Sigmoid colon (tissue), 4 donors: ENCODE data around the gene BATF3.
"Not testable (repeated sequence)": the region's sequence is repeated elsewhere in the genome, so short reads cannot be mapped to it uniquely, and the experiment has no call there.

ENCODE experiments used
- EP300 ChIP-seq, 4 donors: sonication (generic); formaldehyde crosslinking; IDR thresholded peaks; one replicate each; pipeline ENCODE4 v1.6.1; 2017; ENCODE audit warnings: antibody characterized with exemption in 4 of 4
- POLR2AphosphoS5 ChIP-seq, 4 donors: sonication (generic); formaldehyde crosslinking; IDR thresholded peaks; one replicate each; pipeline ENCODE4 v1.6.1; 2017; ENCODE audit warnings: antibody characterized with exemption in 4 of 4
- TF ChIP-seq, protein P1 (sequence below), 4 experiments: fragments of 450-650 bp in 3 of 4; fragments of 200-600 bp in 1 of 4; IDR thresholded peaks; one replicate each; pipeline ENCODE4 v1.5.1; 2016 to 2019; ENCODE audit warnings: antibody characterized with exemption in 4 of 4, mild to moderate bottlenecking in 3 of 4, moderate library complexity in 2 of 4

DNA sequence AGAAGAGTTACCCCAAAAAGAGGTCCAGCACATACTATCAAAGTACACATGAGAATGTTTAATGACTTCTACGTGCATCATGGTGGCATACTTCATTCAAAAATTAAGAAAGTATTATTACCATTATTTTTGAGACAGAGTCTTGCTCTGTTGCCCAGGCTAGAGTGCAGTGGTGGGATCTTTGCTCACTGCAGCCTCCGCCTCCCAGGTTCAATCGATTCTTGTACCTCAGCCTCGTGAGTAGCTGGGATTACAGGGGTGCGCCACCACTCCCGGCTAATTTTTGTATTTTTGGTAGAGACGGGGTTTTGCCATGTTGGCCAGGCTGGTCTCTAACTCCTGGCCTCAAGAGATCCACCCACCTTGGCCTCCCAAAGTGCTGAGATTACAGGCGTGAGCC is 12.3 kb upstream of the BATF3 start:
- TF ChIP-seq, protein P1, sequence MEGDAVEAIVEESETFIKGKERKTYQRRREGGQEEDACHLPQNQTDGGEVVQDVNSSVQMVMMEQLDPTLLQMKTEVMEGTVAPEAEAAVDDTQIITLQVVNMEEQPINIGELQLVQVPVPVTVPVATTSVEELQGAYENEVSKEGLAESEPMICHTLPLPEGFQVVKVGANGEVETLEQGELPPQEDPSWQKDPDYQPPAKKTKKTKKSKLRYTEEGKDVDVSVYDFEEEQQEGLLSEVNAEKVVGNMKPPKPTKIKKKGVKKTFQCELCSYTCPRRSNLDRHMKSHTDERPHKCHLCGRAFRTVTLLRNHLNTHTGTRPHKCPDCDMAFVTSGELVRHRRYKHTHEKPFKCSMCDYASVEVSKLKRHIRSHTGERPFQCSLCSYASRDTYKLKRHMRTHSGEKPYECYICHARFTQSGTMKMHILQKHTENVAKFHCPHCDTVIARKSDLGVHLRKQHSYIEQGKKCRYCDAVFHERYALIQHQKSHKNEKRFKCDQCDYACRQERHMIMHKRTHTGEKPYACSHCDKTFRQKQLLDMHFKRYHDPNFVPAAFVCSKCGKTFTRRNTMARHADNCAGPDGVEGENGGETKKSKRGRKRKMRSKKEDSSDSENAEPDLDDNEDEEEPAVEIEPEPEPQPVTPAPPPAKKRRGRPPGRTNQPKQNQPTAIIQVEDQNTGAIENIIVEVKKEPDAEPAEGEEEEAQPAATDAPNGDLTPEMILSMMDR (IDR thresholded peaks at IDR 0.05), result not testable (repeated sequence)
- not testable (repeated sequence) for TF ChIP-seq EP300, POLR2AphosphoS5 (IDR thresholded peaks at IDR 0.05)
